Keratinocyte (primary cell): ENCODE results near the gene ARID1B. TPM values are rescaled to one million over a fixed set of nuclear protein-coding genes. Genes with fewer than 3 reads are reported as not detected.

Source experiments
- DNase-seq: peaks from one replicate; pipeline ENCODE4 v3.0.0-alpha.2; 2011; ENCODE audit warnings: low read depth, missing footprints, low spot score
- FAIRE-seq: peaks from 2 replicates; lab custom pipeline; 2011; peaks lifted over from hg19 to GRCh38; lab: Jason Lieb, UNC
- H2AFZ ChIP-seq: 2 replicates; pipeline ENCODE4 v1.6.0; 2012; ENCODE audit warnings: low read length, control low read depth, inconsistent platforms; ENCODE audit not compliant: control insufficient read depth
- H3K27ac ChIP-seq: 2 replicates; pipeline ENCODE4 v1.5.1; 2011; ENCODE audit warnings: low read length; ENCODE audit not compliant: control insufficient read depth, insufficient read depth
- H3K27me3 ChIP-seq: 3 replicates; pipeline ENCODE4 v1.6.0; 2011; ENCODE audit warnings: low read length; ENCODE audit not compliant: control insufficient read depth, insufficient read depth; ENCODE audit errors: extremely low read depth
- H3K36me3 ChIP-seq, 2 experiments: 2 replicates in 1 of 2; 3 replicates in 1 of 2; pipeline ENCODE4 v1.5.1; 2011; ENCODE audit warnings: low read length in 2 of 2, mild to moderate bottlenecking in 1 of 2; ENCODE audit not compliant: control insufficient read depth in 2 of 2, insufficient read depth in 2 of 2; ENCODE audit errors: extremely low read depth in 1 of 2
- H3K4me1 ChIP-seq: 3 replicates; pipeline ENCODE4 v1.5.1; 2011; ENCODE audit warnings: low read length; ENCODE audit not compliant: control insufficient read depth, insufficient read depth; ENCODE audit errors: extremely low read depth
- H3K4me2 ChIP-seq: 3 replicates; pipeline ENCODE4 v1.6.0; 2011; ENCODE audit warnings: low read depth, low read length; ENCODE audit not compliant: control insufficient read depth, insufficient read depth; ENCODE audit errors: extremely low read depth
- H3K4me3 ChIP-seq, 3 experiments: fragments of 200-600 bp in 1 of 3; sonication (generic) in 1 of 3; 2 replicates in 2 of 3; 3 replicates in 1 of 3; pipeline ENCODE4 v1.5.1; 2011 to 2016; ENCODE audit warnings: low read length in 3 of 3, mild to moderate bottlenecking in 3 of 3, control low read depth in 2 of 3, inconsistent platforms in 1 of 3, low read depth in 1 of 3, mixed read lengths in 1 of 3, mixed run types in 1 of 3, moderate library complexity in 1 of 3; ENCODE audit not compliant: control insufficient read depth in 2 of 3, insufficient read depth in 2 of 3; ENCODE audit errors: extremely low read depth in 1 of 3
- H3K79me2 ChIP-seq: 2 replicates; pipeline ENCODE4 v1.6.0; 2012; ENCODE audit warnings: low read length; ENCODE audit not compliant: control insufficient read depth, insufficient read depth
- H3K9ac ChIP-seq: 3 replicates; pipeline ENCODE4 v1.6.0; 2011; ENCODE audit warnings: low read length; ENCODE audit not compliant: control insufficient read depth, insufficient read depth; ENCODE audit errors: extremely low read depth
- H3K9me1 ChIP-seq: 3 replicates; pipeline ENCODE4 v1.6.0; 2011; ENCODE audit warnings: low read length; ENCODE audit not compliant: control insufficient read depth, insufficient read depth; ENCODE audit errors: extremely low read depth
- H3K9me3 ChIP-seq: 2 replicates; pipeline ENCODE4 v1.5.1; 2012; ENCODE audit warnings: low read depth, low read length; ENCODE audit not compliant: control insufficient read depth
- H4K20me1 ChIP-seq: 3 replicates; pipeline ENCODE4 v1.6.0; 2011; ENCODE audit warnings: low read length; ENCODE audit not compliant: control insufficient read depth, insufficient read depth; ENCODE audit errors: extremely low read depth
- EZH2 ChIP-seq: IDR thresholded peaks from one replicate; pipeline ENCODE4 v1.6.1; 2012; ENCODE audit warnings: inconsistent platforms, mild to moderate bottlenecking, low read length, moderate library complexity
- dilution Hi-C: fragments of 300-500 bp; cut with MboI; formaldehyde crosslinking; loops from one replicate; pipeline ENCODE4 v1.7.0; 2020; ENCODE audit warnings: low sequenced_read_pairs; ENCODE audit not compliant: extremely low pct_ligation_motif_present
- polyA plus RNA-seq, 5 experiments: library from polyadenylated mRNA; depleted of rRNA in 3 of 5; stranded (reverse) in 3 of 5; stranded (forward) in 1 of 5; unstranded in 1 of 5; fragments of >200 nt; gene quantifications; 1 replicate in 1 of 5; 2 replicates in 3 of 5; 3 replicates in 1 of 5; pipeline versions ENCODE4 v1.2.1 to v1.2.3, GENCODE V29; 2011 to 2012; ENCODE audit warnings: missing spikeins in 2 of 5, low read depth in 1 of 5, low replicate concordance in 1 of 5
- TF ChIP-seq, protein P1 (sequence below), 3 experiments: IDR thresholded peaks in 1 of 3; conservative IDR thresholded peaks in 1 of 3; optimal IDR thresholded peaks in 1 of 3; 2 replicates in 2 of 3; 3 replicates in 1 of 3; pipeline versions ENCODE3 to v1.5.1; 2011; ENCODE audit warnings: low read length in 3 of 3, mild to moderate bottlenecking in 3 of 3, moderate library complexity in 2 of 3, control low read depth in 1 of 3, inconsistent platforms in 1 of 3; ENCODE audit not compliant: insufficient read depth in 2 of 3; ENCODE audit errors: extremely low read depth in 1 of 3

The ARID1B gene
- polyA plus RNA-seq, 1 donor (not counting 4 experiments of a cell fraction or from before 2014, with no cell fraction given), result 14.9 TPM

DNA sequence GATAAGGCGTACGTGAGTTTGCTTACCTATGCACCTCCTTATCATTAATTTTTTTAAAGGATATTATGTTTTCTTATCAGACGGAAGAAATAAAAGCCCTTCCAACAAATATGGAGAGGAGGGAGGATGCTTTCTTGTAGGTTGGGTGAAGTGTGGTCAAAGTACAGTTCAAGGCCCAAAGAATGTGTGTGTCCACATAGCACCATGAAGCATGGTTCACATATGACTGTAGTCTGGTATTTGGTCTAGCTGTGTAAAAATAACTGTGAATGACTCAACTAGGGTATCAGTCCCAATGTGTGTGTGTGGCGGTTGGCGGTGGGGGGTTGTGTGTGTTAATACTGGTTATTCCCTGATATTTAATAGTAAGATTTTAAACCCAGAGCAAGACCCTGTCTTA lies 333.4 kb downstream of the ARID1B start:
- Histone ChIP-seq H2AFZ (no peak overlapping the region), H3K9ac (no peak overlapping the region), H3K4me2 (no peak overlapping the region), H3K27ac (no peak overlapping the region), H3K9me1 (no peaks in the 10 kb centered on the region), H3K27me3 (no peaks in the 10 kb centered on the region), H4K20me1 (no peaks in the 10 kb centered on the region), H3K4me1 (peaks cover 30% of the 10 kb centered on the region), H3K9me3 (no peaks in the 10 kb centered on the region), H3K36me3 (peaks cover 0 to 3% of the 10 kb centered on the region in 2 experiments), H3K79me2 (no peaks in the 10 kb centered on the region), H3K4me3 (no peak overlapping the region)
- FAIRE-seq (no peak), DNase-seq (no peak)
- TF ChIP-seq, protein P1, sequence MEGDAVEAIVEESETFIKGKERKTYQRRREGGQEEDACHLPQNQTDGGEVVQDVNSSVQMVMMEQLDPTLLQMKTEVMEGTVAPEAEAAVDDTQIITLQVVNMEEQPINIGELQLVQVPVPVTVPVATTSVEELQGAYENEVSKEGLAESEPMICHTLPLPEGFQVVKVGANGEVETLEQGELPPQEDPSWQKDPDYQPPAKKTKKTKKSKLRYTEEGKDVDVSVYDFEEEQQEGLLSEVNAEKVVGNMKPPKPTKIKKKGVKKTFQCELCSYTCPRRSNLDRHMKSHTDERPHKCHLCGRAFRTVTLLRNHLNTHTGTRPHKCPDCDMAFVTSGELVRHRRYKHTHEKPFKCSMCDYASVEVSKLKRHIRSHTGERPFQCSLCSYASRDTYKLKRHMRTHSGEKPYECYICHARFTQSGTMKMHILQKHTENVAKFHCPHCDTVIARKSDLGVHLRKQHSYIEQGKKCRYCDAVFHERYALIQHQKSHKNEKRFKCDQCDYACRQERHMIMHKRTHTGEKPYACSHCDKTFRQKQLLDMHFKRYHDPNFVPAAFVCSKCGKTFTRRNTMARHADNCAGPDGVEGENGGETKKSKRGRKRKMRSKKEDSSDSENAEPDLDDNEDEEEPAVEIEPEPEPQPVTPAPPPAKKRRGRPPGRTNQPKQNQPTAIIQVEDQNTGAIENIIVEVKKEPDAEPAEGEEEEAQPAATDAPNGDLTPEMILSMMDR (optimal IDR thresholded peaks at IDR 0.05 in 1 of 3, IDR thresholded peaks at IDR 0.05 in 1 of 3, conservative IDR thresholded peaks at IDR 0.05 in 1 of 3; ENCODE audit: extremely low read depth in 1 of 3, insufficient read depth in 2 of 3, low read length in 3 of 3), result no peak
- no peak for TF ChIP-seq EZH2
- dilution Hi-C loops, result no loop called here

DNA sequence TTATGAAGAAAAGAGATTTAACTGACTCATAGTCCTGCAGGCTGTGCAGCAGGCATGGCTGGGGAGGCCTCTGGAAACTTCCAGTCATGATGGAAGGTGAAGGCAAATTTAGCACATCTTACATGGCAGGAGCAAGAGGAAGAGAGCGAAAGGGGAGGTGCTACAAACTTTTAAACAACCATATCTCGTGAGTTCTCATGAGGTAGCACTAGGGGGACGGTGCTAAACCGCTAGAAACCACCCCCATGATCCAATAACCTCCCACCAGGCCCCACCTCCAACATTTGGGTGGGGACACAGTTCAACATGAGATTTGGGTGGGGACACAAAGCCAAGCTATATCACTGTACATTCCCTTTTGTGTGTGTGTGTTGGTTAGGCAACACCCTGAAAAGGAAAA lies 336.2 kb downstream of the ARID1B start:
- H4K20me1 ChIP-seq, result no peaks in the 10 kb centered on the region
- no peak overlapping the region for H2AFZ ChIP-seq
- dilution Hi-C loops, result no loop called here
- FAIRE-seq (no peak), DNase-seq (no peak)
- peaks cover 0 to 3% of the 10 kb centered on the region in 2 experiments for H3K36me3 ChIP-seq
- H3K4me1 ChIP-seq, result peaks cover 6% of the 10 kb centered on the region
- no peaks in the 10 kb centered on the region for H3K9me1 ChIP-seq
- H3K9ac ChIP-seq, result no peak overlapping the region
- no peak overlapping the region for H3K4me3 ChIP-seq
- H3K9me3 ChIP-seq, result no peaks in the 10 kb centered on the region
- no peak overlapping the region for H3K27ac ChIP-seq
- TF ChIP-seq, protein P1 (optimal IDR thresholded peaks at IDR 0.05 in 1 of 3, IDR thresholded peaks at IDR 0.05 in 1 of 3, conservative IDR thresholded peaks at IDR 0.05 in 1 of 3; ENCODE audit: extremely low read depth in 1 of 3, insufficient read depth in 2 of 3, low read length in 3 of 3), result no peak
- TF ChIP-seq EZH2, result no peak
- H3K4me2 ChIP-seq, result no peak overlapping the region
- H3K79me2 ChIP-seq, result no peaks in the 10 kb centered on the region
- no peaks in the 10 kb centered on the region for H3K27me3 ChIP-seq
